ENCODE measurements around the gene ITPKB. TPM values are rescaled to one million over a fixed set of nuclear protein-coding genes. Genes with fewer than 3 reads are reported as not detected.
A peak's percentile ranks its signal among the peaks of the same experiment; 100 is the strongest.

The ITPKB gene
- total RNA-seq, 4 donors from 2014 or later, result 22.2 to 68.6 (median 31.5) TPM

DNA sequence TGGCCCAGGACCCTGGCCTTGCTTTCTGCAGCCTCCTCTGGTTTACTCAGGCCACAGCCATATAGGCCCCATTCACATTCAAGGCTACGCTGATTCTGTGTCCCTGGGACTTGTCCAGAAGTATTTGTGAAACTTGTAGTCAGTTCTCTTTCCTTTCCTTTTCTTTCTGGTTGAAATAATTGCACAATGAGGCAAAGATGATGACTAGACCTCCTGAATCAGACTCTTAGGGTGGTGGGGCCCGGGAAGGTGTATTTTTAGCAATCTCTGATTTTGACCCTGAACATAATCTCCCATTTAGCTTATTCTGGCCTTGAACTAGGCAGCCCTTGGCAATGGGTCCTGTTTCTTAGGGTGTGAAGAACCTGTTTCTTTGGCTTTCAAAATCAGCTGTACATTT, 150.6 kb downstream of the ITPKB start:
- TF ChIP-seq, protein P1, sequence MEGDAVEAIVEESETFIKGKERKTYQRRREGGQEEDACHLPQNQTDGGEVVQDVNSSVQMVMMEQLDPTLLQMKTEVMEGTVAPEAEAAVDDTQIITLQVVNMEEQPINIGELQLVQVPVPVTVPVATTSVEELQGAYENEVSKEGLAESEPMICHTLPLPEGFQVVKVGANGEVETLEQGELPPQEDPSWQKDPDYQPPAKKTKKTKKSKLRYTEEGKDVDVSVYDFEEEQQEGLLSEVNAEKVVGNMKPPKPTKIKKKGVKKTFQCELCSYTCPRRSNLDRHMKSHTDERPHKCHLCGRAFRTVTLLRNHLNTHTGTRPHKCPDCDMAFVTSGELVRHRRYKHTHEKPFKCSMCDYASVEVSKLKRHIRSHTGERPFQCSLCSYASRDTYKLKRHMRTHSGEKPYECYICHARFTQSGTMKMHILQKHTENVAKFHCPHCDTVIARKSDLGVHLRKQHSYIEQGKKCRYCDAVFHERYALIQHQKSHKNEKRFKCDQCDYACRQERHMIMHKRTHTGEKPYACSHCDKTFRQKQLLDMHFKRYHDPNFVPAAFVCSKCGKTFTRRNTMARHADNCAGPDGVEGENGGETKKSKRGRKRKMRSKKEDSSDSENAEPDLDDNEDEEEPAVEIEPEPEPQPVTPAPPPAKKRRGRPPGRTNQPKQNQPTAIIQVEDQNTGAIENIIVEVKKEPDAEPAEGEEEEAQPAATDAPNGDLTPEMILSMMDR (IDR thresholded peaks at IDR 0.05), result no peak
- DNase-seq (ENCODE audit: low spot score) (no peak), ATAC-seq (ENCODE audit: low FRiP score) (peak; percentile 44)

DNA sequence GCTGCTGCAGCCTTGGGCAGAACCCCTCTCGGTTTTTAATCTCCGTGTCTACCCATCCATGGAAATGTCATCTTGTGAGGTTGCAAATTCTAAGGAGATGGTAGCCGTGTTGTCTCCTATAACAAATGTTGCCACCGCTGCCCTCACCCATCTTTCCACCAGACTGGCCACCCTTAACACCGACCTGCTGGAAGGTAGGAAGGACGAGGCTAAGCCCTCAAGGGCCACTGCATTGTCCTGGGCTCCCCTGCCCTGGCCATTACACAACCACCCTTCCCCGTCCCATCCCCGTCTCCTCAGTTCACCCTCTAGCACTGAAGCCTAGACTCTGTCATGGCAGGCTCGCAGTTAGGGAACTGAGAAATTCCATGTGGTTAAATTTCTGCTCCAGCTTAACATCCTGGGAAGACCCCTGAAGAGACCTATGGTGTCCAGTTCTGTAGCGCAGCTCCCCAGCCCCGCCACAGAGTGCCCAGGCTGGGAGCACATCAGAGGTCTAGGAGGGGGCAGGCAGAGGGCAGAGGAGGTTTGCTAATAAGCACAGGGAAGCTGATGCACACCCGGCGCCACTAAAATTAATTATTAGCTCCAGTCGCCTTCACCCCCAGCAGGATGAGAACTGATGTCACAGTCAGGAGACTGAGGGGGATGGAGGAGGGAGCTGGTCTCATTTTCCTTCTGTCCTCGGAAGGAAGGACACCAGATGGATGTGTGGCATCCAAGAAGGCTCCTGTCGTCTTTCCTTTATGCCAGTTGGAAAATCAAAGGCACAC, 152.2 kb downstream of the ITPKB start:
- ATAC-seq (ENCODE audit: low FRiP score) (no peak), DNase-seq (ENCODE audit: low spot score) (no peak)
- TF ChIP-seq, protein P1 (IDR thresholded peaks at IDR 0.05), result no peak

DNA sequence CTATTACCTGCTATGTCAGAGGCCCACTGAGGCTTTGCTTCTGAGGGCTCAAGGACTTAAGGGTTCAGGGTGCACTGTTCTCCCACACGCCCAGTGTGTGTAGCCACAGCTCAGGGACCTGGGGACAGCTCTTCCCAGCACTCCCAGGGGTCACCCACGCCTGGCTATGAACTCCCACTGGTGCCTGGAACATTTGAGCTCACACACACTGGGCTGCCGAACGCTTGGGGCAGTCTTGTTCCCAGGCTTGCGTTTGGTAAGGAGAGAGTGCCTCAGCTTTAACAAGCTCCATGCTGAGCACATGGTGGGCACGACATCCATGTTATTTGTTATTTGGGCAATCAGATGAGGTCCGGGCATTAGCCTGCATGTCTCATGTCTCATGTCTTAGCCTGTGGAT, 153.0 kb downstream of the ITPKB start:
- ATAC-seq (ENCODE audit: low FRiP score) (no peak), DNase-seq (ENCODE audit: low spot score) (no peak)
- TF ChIP-seq, protein P1 (IDR thresholded peaks at IDR 0.05), result no peak

DNA sequence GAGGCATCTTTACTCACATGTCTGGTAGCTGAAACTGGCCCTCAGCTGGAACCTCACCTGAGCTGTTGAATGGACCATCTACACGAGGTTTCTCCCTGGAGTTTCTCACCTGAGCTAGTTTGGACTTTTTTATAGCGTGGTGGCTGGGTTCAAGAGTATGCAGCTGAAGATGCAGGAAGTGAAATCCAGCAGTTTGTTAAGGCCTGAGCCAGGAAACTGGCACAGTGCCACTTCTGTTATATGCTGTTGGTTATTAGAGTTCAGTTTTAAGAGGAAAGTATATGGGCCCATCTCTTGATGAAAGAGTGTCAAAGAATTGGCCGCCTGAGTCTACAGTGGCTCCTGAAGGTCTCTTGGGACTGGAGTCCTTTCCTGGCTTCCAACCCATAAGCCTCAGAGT, 154.9 kb downstream of the ITPKB start:
- ATAC-seq (ENCODE audit: low FRiP score) (no peak), DNase-seq (ENCODE audit: low spot score) (no peak)
- TF ChIP-seq, protein P1 (IDR thresholded peaks at IDR 0.05), result no peak

DNA sequence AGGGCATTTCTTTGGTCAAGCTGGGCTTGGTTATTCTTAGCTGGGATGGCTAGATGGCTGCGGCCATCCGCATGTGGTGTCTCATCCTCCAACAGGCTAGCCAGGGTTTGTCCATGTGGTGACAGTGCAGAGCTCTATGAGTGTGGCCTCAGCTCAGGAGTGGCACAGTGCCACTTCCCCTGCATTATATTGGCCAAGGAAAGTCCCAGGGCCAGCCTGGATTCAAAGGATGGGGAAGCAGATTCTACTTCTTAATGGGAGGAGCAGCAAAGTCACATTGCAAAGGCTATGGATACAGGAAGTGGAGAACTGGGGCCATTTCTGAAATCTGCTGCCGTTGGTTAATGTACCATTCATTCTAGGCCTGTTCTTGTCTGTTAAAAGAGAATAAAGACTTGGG, 156.1 kb downstream of the ITPKB start:
- DNase-seq (ENCODE audit: low spot score), result no peak
- TF ChIP-seq, protein P1 (IDR thresholded peaks at IDR 0.05), result no peak
- ATAC-seq (ENCODE audit: low FRiP score), result no peak

Small RNA genes within 50 kb of the gene (small RNA-seq; reads per million reads assigned to genes)
- not detected for gene RPS27P5

Other genes with a start within 250 kb of the ITPKB start
- 1 to 10 TPM; 1.9 to 2.8 (median 2.2) TPM for gene STUM, start 190.5 kb downstream of the ITPKB start, total RNA-seq
- gene PSEN2, start 131.3 kb upstream of the ITPKB start, total RNA-seq, result 10 to 100 TPM; 25.5 to 34.3 (median 30.2) TPM
- gene COQ8A, start 201.0 kb upstream of the ITPKB start, total RNA-seq, result 100 to 1,000 TPM; 118 to 175 (median 140) TPM